DMS79 treated with DMSO at 0.1 percent for 48 hours (cell line): ENCODE data around the gene MRPL53.

Source experiments
- DNase-seq: peaks from one replicate; lab custom pipeline; 2025; lab: John Stamatoyannopoulos, UW

MRPL53 gene

DNA sequence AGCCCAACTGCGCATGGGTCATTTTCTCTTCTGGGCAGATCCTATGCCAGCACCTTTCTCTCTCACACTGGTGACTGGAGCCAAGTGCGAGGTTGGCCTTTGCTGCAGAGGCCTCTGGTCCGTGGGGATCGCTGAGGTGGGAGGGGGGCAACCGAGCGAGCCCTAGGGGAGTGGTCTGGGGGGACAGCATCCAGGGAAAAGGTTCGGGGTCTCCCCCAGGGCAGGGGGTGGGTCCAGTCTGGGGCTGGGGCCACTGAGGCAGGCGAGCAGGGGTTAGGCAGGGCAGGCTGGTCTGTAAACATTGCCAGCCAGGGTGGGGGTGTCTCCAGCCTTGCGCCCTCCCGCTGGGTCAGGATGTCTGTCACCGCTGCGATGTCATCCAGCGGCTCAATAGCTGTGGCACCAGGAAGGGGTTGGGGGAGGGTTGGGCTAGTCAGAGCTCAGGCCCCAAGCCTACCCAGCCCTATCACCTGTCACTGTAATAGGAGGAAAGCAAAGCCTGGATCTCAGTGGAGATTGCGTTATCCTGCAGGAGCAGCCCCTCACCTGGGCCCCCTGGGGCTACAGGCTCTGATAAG, 46.2 kb downstream of the MRPL53 start:
- DNase-seq: no peak

DNA sequence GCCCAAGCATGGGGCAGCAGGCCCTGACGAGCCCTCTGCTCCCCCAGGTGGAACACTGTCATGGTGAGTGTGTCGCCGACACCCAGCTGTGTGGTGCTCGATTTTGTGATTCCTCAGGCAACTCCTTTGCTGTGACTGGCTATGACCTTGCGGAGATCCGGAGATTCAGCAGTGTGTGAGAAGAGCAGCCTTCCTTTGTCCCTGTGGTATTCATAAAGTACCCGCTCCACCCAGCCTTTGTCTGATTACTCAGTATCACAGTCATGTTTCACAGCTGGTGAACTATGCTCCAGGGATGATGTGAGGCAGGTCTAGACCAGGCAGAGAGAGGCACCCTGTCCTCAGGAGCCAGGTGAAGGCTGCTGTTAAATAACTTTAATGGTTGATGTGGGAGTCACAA, 47.0 kb downstream of the MRPL53 start:
- DNase-seq: no peak

GRCh38 chr2:74424995-74425406, 47.5 kb downstream of the MRPL53 start:
- DNase-seq: no peak

DNA sequence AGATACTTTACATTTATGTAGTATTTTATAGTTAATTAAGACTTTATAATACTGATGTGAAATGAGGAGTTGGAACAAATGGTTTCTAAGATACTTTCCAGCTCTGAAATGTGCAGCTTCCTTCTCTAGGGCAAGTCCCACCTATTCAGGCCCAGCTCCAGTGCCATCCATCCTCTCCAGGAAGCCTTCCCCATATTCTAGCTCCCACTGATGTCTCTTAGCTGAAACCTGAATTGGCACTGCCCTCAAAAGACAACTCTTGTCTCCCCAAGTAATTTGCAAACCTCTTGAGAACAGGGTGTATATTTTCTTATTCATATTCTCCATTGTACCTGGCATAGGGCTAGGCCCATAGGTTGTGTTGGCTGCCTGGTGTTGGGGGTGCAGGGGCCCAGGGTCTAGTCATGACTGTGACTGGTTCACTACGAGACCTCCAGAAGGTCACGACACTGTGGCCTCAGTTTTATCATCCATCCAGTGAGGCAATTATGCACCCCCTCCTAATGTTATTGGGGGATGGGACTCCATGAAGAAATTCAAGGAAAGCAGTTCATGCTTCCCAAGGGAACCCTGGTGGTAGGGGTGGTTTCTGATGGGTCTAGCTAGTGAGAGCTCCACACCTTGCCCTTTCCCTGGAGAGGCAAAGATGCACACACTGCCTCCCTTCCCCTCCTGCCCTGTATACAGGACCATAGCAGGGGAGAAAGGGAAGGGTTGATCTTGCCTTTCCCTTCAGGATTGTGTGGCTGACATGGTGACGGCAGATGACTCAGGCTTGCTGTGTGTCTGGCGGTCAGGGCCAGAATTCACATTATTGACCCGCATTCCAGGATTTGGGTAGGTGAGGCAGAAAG, 48.1 kb downstream of the MRPL53 start:
- DNase-seq: no peak

GRCh38 chr2:74423231-74424095, 49.0 kb downstream of the MRPL53 start:
- DNase-seq: no peak
